Caco-2 (cell line): ENCODE results near the gene VSTM5. TPM values are rescaled to one million over a fixed set of nuclear protein-coding genes. Genes with fewer than 3 reads are reported as not detected.

Experiments used
- Bru-seq: library from RNA; stranded (reverse); fragments of 400-500 nt; gene quantifications from one replicate; lab custom pipeline; 2021; lab: Mats Ljungman, UMichigan
- BruChase-seq, 2 experiments: library from RNA; stranded (reverse); fragments of 400-500 nt; gene quantifications; one replicate each; lab custom pipeline; 2021; lab: Mats Ljungman, UMichigan
- BruUV-seq: library from RNA; stranded (reverse); fragments of 400-500 nt; replicated peaks from 2 replicates; lab custom pipeline; 2021; lab: Mats Ljungman, UMichigan
- CTCF ChIA-PET: fragments of 300-600 bp; sonication (Branson Sonifier 250); formaldehyde crosslinking; loops from one replicate; lab custom pipeline; 2022; ENCODE audit warnings: antibody characterized with exemption; lab: Charles Lee
- POLR2A ChIA-PET: fragments of 300-600 bp; sonication (Branson Sonifier 250); formaldehyde crosslinking; loops from one replicate; lab custom pipeline; 2022; ENCODE audit warnings: antibody characterized with exemption; lab: Charles Lee
- DNase-seq, 2 experiments: peaks; one replicate each; pipeline versions ENCODE4 v3.0.0 to v3.0.0-alpha.2; 2020 to 2022
- H3K27me3 ChIP-seq: replicated peaks from 2 replicates; pipeline ENCODE4 v1.6.0; 2011; ENCODE audit warnings: low read length; ENCODE audit not compliant: control insufficient read depth, insufficient read depth
- H3K36me3 ChIP-seq: 2 replicates; pipeline ENCODE4 v1.5.1; 2011; ENCODE audit warnings: low read length; ENCODE audit not compliant: control insufficient read depth, insufficient read depth
- H3K4me1 ChIP-seq: fragments of 250-450 bp; sonication (Bioruptor Pico); 2 replicates; pipeline ENCODE4 v1.5.1; 2020; ENCODE audit warnings: mild to moderate bottlenecking
- H3K4me3 ChIP-seq: 2 replicates; pipeline ENCODE4 v1.5.1; 2011; ENCODE audit warnings: low read depth, mild to moderate bottlenecking, control low read depth, low read length
- H3K9me3 ChIP-seq: fragments of 250-450 bp; sonication (Bioruptor Pico); 2 replicates; pipeline ENCODE4 v1.5.1; 2020; ENCODE audit warnings: mild to moderate bottlenecking, moderate library complexity
- H3K27ac Mint-ChIP-seq: one replicate; pipeline ENCODE4 v1.8.0; 2022; ENCODE audit warnings: mixed read lengths; ENCODE audit not compliant: unreplicated experiment
- H3K27me3 Mint-ChIP-seq: one replicate; pipeline ENCODE4 v1.8.0; 2022; ENCODE audit warnings: mixed read lengths; ENCODE audit not compliant: insufficient read depth, unreplicated experiment
- H3K36me3 Mint-ChIP-seq: one replicate; pipeline ENCODE4 v1.8.0; 2022; ENCODE audit warnings: mild to moderate bottlenecking, mixed read lengths; ENCODE audit not compliant: insufficient read depth, unreplicated experiment
- H3K4me1 Mint-ChIP-seq: one replicate; pipeline ENCODE4 v1.8.0; 2022; ENCODE audit warnings: low read depth, mixed read lengths; ENCODE audit not compliant: unreplicated experiment
- H3K4me3 Mint-ChIP-seq: one replicate; pipeline ENCODE4 v1.8.0; 2022; ENCODE audit warnings: mild to moderate bottlenecking, moderate library complexity, mixed read lengths; ENCODE audit not compliant: unreplicated experiment
- H3K9me3 Mint-ChIP-seq: one replicate; pipeline ENCODE4 v1.8.0; 2022; ENCODE audit warnings: mixed read lengths; ENCODE audit not compliant: unreplicated experiment
- CTCF ChIP-seq, 2 experiments: fragments of 200-600 bp in 1 of 2; IDR thresholded peaks; 1 replicate in 1 of 2; 2 replicates in 1 of 2; pipeline versions ENCODE4 v1.5.1 to v1.8.0; 2011 to 2022; ENCODE audit warnings: antibody characterized with exemption in 1 of 2, control low read depth in 1 of 2, inconsistent platforms in 1 of 2, low read depth in 1 of 2, low read length in 1 of 2, mild to moderate bottlenecking in 1 of 2, moderate library complexity in 1 of 2; ENCODE audit not compliant: insufficient read depth in 1 of 2, severe bottlenecking in 1 of 2, unreplicated experiment in 1 of 2
- intact Hi-C: fragments of 100-400 bp; cut with micrococcal nuclease; formaldehyde crosslinking; loops from one replicate; pipeline ENCODE4 v1.10.0; 2022; ENCODE audit not compliant: unreplicated experiment
- long read RNA-seq: library from polyadenylated mRNA; stranded (forward); transcript quantifications from one replicate; pipeline ENCODE4 v2.0.0, GENCODE V29; 2022
- total RNA-seq: library from RNA; stranded (reverse); gene quantifications from 2 replicates; pipeline ENCODE4 v1.2.3, GENCODE V29; 2022

Gene VSTM5
- total RNA-seq: 0.74 and 1.5 TPM in 2 replicates
- Bru-seq, nascent RNA: percentile 45 among the genes with signal in this experiment
- BruChase-seq, experiment 1, labeled RNA remaining after a 2-hour chase: percentile 36 among the genes with signal in this experiment
- percentile 29 among the genes with signal in this experiment for BruChase-seq, experiment 2, labeled RNA remaining after a 6-hour chase
- long read RNA-seq, partial matches to known transcripts: 1 of 3 reads
- long read RNA-seq, other reads (novel, unspliced or antisense): 0 of 3 reads

GRCh38 chr11:93850594-93851018 is at the start of gene VSTM5:
Gene VSTM5 (minus strand): TSS chr11:93850618. CDS start chr11:93850502, 116 bp downstream.
- TF ChIP-seq CTCF (IDR thresholded peaks at IDR 0.05; ENCODE audit: insufficient read depth in 1 of 2, low read depth in 1 of 2, low read length in 1 of 2, severe bottlenecking in 1 of 2, unreplicated experiment in 1 of 2): no peak
- Mint-ChIP-seq H3K27me3 (no peaks in the 10 kb centered on the region), H3K9me3 (no peaks in the 10 kb centered on the region), H3K4me3 (peak within 1 kb of the TSS; percentile 70), H3K36me3 (no peaks in the 10 kb centered on the region), H3K27ac (peak within 1 kb of the TSS; percentile 24), H3K4me1 (no peaks in the 10 kb centered on the region)
- Histone ChIP-seq H3K9me3 (no peaks in the 10 kb centered on the region), H3K27me3 (no peaks in the 10 kb centered on the region), H3K4me3 (peak within 1 kb of the TSS; percentile 45), H3K4me1 (peaks cover 6% of the 10 kb centered on the region), H3K36me3 (no peaks in the 10 kb centered on the region)
- CTCF ChIA-PET: interaction anchor here (0.5 to 1.2 kb wide), 4 partner anchors 13 to 109 kb away, joined by 3 to 4 read pairs (median 4); partner anchors contain the start of genes C11orf54 and MED17
- intact Hi-C loops: loop anchor here (2.0 kb wide), 2 partner anchors 38 to 66 kb away; partner anchors contain the start of gene MED17
- no peak for DNase-seq
- POLR2A ChIA-PET: interaction anchor here (1.5 kb wide), 1 partner anchor 67 kb away, joined by 8 read pairs; the partner anchor contains the start of gene MED17
- no TSS peak for BruUV-seq

GRCh38 chr11:93895106-93895862 is 44.9 kb upstream of the VSTM5 start:
- H3K27me3 ChIP-seq: no peaks in the 10 kb centered on the region
- H3K4me1 ChIP-seq: no peaks in the 10 kb centered on the region
- DNase-seq: peak in 1 of 2 experiments; percentile 79
- Mint-ChIP-seq H3K27me3 (peaks cover 17% of the 10 kb centered on the region), H3K36me3 (no peaks in the 10 kb centered on the region), H3K4me1 (no peaks in the 10 kb centered on the region), H3K4me3 (no peak overlapping the region), H3K9me3 (peaks cover 11% of the 10 kb centered on the region), H3K27ac (no peak overlapping the region)
- POLR2A ChIA-PET: no interaction called here
- intact Hi-C loops: loop anchor here (1.0 to 5.0 kb wide), 5 partner anchors 212 to 609 kb away; partner anchors contain the start of gene IZUMO1R
- BruUV-seq: no TSS peak
- no peaks in the 10 kb centered on the region for H3K36me3 ChIP-seq
- no peak overlapping the region for H3K4me3 ChIP-seq
- CTCF ChIA-PET: interaction anchor here (0.5 to 1.9 kb wide), 63 partner anchors 8 to 1078 kb away, joined by 3 to 48 read pairs (median 4); partner anchors contain the start of genes ANKRD49, CWC15, FUT4 and GPR83
- no peaks in the 10 kb centered on the region for H3K9me3 ChIP-seq
- TF ChIP-seq CTCF (IDR thresholded peaks at IDR 0.05; ENCODE audit: insufficient read depth in 1 of 2, low read depth in 1 of 2, low read length in 1 of 2, severe bottlenecking in 1 of 2, unreplicated experiment in 1 of 2): peak; percentile 86 to 89
